RWPE2 (cell line): ENCODE results near the gene STMND1.

Experiments used
- ATAC-seq: fragments of 200-7000 bp; cut with Tn5 transposase; 3 replicates; pipeline ENCODE4 v1.9.1; 2021; ENCODE audit warnings: low read depth
- DNase-seq: peaks from one replicate; pipeline ENCODE4 v3.0.0-alpha.2; 2020; ENCODE audit warnings: low spot score
- H3K27ac ChIP-seq: fragments of 450-650 bp; 2 replicates; pipeline ENCODE4 v1.5.1; 2017; ENCODE audit warnings: mild to moderate bottlenecking; ENCODE audit not compliant: poor library complexity, severe bottlenecking
- H3K27me3 ChIP-seq: fragments of 250-450 bp; sonication (Bioruptor Pico); 2 replicates; pipeline ENCODE4 v1.5.1; 2021; ENCODE audit warnings: mild to moderate bottlenecking, moderate library complexity; ENCODE audit not compliant: insufficient read depth, poor library complexity, severe bottlenecking
- H3K36me3 ChIP-seq: fragments of 250-450 bp; sonication (Bioruptor Pico); 2 replicates; pipeline ENCODE4 v1.5.1; 2020; ENCODE audit warnings: low read depth, mild to moderate bottlenecking, moderate library complexity
- H3K4me1 ChIP-seq: fragments of 250-450 bp; sonication (Bioruptor Pico); 2 replicates; pipeline ENCODE4 v1.5.1; 2021; ENCODE audit warnings: mild to moderate bottlenecking, moderate library complexity; ENCODE audit not compliant: insufficient read depth, poor library complexity, severe bottlenecking
- H3K4me3 ChIP-seq: fragments of 250-450 bp; sonication (Bioruptor Pico); 2 replicates; pipeline ENCODE4 v1.5.1; 2021; ENCODE audit warnings: mild to moderate bottlenecking, moderate library complexity; ENCODE audit not compliant: severe bottlenecking
- H3K9me3 ChIP-seq: fragments of 250-450 bp; sonication (Bioruptor Pico); 2 replicates; pipeline ENCODE4 v1.5.1; 2021; ENCODE audit warnings: mild to moderate bottlenecking, moderate library complexity; ENCODE audit not compliant: severe bottlenecking
- CTCF ChIP-seq: fragments of 450-650 bp; IDR thresholded peaks from one replicate; pipeline ENCODE4 v1.5.1; 2017; ENCODE audit warnings: mild to moderate bottlenecking, moderate library complexity; ENCODE audit not compliant: poor library complexity, severe bottlenecking

The STMND1 gene

DNA sequence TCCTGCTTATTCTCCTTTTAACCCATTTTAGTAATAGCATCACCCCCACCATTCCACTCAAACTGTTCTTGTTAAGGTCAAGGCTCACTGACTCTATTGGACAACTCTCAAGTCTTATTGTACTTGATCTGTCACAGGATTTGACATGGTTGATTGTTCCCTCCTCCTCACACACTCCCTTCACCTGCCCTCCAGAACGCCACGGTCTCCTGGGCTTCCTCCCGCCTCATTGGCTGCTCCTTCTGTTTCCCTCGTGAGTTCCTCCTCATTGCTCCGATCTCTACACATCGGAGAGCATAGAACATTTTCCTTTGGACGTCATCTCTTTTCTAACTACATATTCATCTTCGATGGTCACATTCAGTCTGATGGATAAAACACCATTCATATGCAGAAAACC, 55.1 kb downstream of the STMND1 start:
- ATAC-seq (no peak), DNase-seq (no peak)
- H3K9me3 ChIP-seq = no peaks in the 10 kb centered on the region
- H3K27ac ChIP-seq = no peak overlapping the region
- H3K4me3 ChIP-seq = no peak overlapping the region
- H3K27me3 ChIP-seq = no peaks in the 10 kb centered on the region
- no peak for TF ChIP-seq CTCF
- H3K4me1 ChIP-seq = no peaks in the 10 kb centered on the region
- no peaks in the 10 kb centered on the region for H3K36me3 ChIP-seq

DNA sequence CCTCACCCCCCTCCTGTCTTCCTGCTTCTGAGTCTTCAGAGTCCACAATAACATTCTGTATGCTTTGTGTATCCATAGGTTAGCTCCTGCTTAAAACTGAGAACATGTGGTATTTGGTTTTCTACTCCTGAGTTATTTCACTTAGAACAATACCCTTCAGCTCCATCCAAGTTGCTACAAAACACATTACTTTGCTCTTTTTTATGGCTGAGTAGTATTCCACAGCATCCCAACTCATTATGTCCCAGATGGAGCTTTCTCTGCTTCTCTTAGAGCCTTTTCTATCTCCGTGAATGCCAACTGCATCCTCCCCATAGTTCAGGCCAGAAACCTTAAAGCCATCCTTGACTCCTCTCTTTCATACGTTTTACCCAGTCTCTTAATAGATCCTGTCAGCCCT, 55.8 kb downstream of the STMND1 start:
- ATAC-seq = no peak
- Histone ChIP-seq H3K36me3 (no peaks in the 10 kb centered on the region), H3K27ac (no peak overlapping the region), H3K4me3 (no peak overlapping the region), H3K4me1 (no peaks in the 10 kb centered on the region), H3K9me3 (no peaks in the 10 kb centered on the region), H3K27me3 (no peaks in the 10 kb centered on the region)
- DNase-seq = no peak
- no peak for TF ChIP-seq CTCF

- no peaks in the 10 kb centered on the region for H3K36me3 ChIP-seq
- no peak overlapping the region for H3K27ac ChIP-seq
- ATAC-seq (no peak), DNase-seq (no peak)
- H3K27me3 ChIP-seq = no peaks in the 10 kb centered on the region
- H3K4me1 ChIP-seq = no peaks in the 10 kb centered on the region
- no peak for TF ChIP-seq CTCF
- no peak overlapping the region for H3K4me3 ChIP-seq
- no peaks in the 10 kb centered on the region for H3K9me3 ChIP-seq
These were observed 57.4 kb downstream of the STMND1 start for GRCh38 chr6:17159240-17159639.

DNA sequence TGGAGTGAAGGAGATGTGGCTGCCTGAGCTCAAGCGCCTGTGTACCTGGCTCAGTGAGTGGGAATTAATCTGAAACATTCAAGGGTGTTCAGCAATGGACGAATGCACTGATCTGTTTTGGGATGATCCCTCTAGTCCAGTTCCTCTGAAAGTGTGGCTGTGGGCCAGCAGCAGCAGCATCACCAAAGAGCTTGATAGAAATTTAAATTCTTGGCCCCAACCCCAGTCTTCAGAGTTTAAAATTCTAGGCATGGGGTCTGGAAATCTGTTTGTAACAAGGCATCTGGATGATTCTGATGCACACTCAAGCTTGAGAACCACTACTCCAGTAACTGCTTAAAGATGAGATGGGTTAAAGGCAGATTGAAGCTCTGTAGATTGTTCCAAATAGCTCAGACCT, 59.2 kb downstream of the STMND1 start:
- DNase-seq = no peak
- no peak overlapping the region for H3K27ac ChIP-seq
- ATAC-seq = no peak
- no peaks in the 10 kb centered on the region for H3K9me3 ChIP-seq
- no peaks in the 10 kb centered on the region for H3K4me1 ChIP-seq
- no peaks in the 10 kb centered on the region for H3K36me3 ChIP-seq
- TF ChIP-seq CTCF = no peak
- no peak overlapping the region for H3K4me3 ChIP-seq
- no peaks in the 10 kb centered on the region for H3K27me3 ChIP-seq

DNA sequence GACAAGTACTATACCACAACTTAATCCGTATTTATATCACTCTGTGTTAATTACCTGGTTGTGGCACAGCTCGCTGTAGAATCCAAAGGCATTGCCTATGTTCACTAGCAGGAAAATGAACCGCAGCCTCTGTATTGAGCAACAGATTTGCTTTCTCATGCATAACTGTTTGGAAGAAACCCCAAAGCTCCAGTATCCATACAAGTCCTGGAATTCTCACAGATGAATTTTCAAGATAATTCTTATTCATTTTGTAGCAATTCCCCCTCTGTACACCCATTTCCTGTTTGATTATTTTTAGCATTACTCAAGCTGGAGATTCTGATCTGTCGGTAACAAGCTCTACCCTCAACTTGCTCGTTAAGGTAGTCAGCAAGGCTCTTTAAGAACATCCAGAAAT, 63.5 kb downstream of the STMND1 start:
- no peak for DNase-seq
- H3K4me1 ChIP-seq = no peaks in the 10 kb centered on the region
- H3K36me3 ChIP-seq = no peaks in the 10 kb centered on the region
- no peak for TF ChIP-seq CTCF
- H3K9me3 ChIP-seq = no peaks in the 10 kb centered on the region
- no peak overlapping the region for H3K27ac ChIP-seq
- no peak for ATAC-seq
- no peaks in the 10 kb centered on the region for H3K27me3 ChIP-seq
- no peak overlapping the region for H3K4me3 ChIP-seq
